ENCODE results near the gene ZBTB21.

- TF ChIP-seq CTCF (conservative IDR thresholded peaks at IDR 0.05; ENCODE audit: low read depth, low read length) (no peak), USF2 (IDR thresholded peaks at IDR 0.05; ENCODE audit: low read depth, low read length) (no peak), POLR2A (IDR thresholded peaks at IDR 0.05; ENCODE audit: low read depth, low read length) (no peak), MAFK (IDR thresholded peaks at IDR 0.05; ENCODE audit: low read depth, low read length) (no peak), SMC3 (IDR thresholded peaks at IDR 0.05; ENCODE audit: low read depth, low read length) (no peak), CEBPB (IDR thresholded peaks at IDR 0.05; ENCODE audit: low read depth, low read length) (no peak), RAD21 (IDR thresholded peaks at IDR 0.05; ENCODE audit: low read length) (no peak), BHLHE40 (IDR thresholded peaks at IDR 0.05; ENCODE audit: low read depth, low read length) (no peak), FOS (IDR thresholded peaks at IDR 0.05; ENCODE audit: low read depth, low read length) (no peak), RCOR1 (IDR thresholded peaks at IDR 0.05; ENCODE audit: insufficient replicate concordance, low read length) (no peak), RFX5 (IDR thresholded peaks at IDR 0.05; ENCODE audit: low read depth, low read length) (no peak)
These were observed 9.0 kb upstream of the ZBTB21 start for GRCh38 chr21:42019101-42019605.
